IMR-90 (cell line): ENCODE data around the gene GALNT16. TPM values are rescaled to one million over a fixed set of nuclear protein-coding genes. Genes with fewer than 3 reads are reported as not detected.
A peak's percentile ranks its signal among the peaks of the same experiment; 100 is the strongest.

Experiments
- ATAC-seq: fragments of 200-7000 bp; cut with Tn5 transposase; 2 replicates; pipeline ENCODE4 v1.9.1; 2020; ENCODE audit warnings: low read depth, mild to moderate bottlenecking, moderate library complexity
- BruUV-seq: library from RNA; stranded (reverse); fragments of 400-500 nt; replicated peaks from 2 replicates; lab custom pipeline; 2021; lab: Mats Ljungman, UMichigan
- CTCF ChIA-PET: fragments of 300-600 bp; formaldehyde crosslinking; extraction: SDS; loops from one replicate; lab custom pipeline; 2021; ENCODE audit warnings: antibody characterized with exemption; lab: Yijun Ruan, JAX
- POLR2A ChIA-PET: fragments of 300-600 bp; sonication (Branson Sonifier 250); formaldehyde crosslinking; loops from one replicate; lab custom pipeline; 2022; ENCODE audit warnings: antibody characterized with exemption; ENCODE audit not compliant: unreplicated experiment; lab: Charles Lee
- DNase-seq: peaks from one replicate; pipeline ENCODE4 v3.0.0; 2013
- H2AFZ ChIP-seq: replicated peaks from 2 replicates; pipeline ENCODE3; 2013; ENCODE audit warnings: low read length, mild to moderate bottlenecking; ENCODE audit not compliant: poor library complexity
- H2AK5ac ChIP-seq: 2 replicates; pipeline ENCODE4 v1.6.1; 2013; ENCODE audit warnings: low read depth, low read length, inconsistent platforms
- H2AK9ac ChIP-seq: replicated peaks from 2 replicates; pipeline ENCODE3; 2013; ENCODE audit warnings: mild to moderate bottlenecking, low read depth, low read length, moderate library complexity; ENCODE audit not compliant: poor library complexity
- H2BK120ac ChIP-seq: 2 replicates; pipeline ENCODE4 v1.6.1; 2013; ENCODE audit warnings: low read depth, low read length, inconsistent platforms
- H2BK15ac ChIP-seq: 3 replicates; pipeline ENCODE4 v1.6.1; 2013; ENCODE audit warnings: low read depth, low read length, inconsistent platforms
- H2BK20ac ChIP-seq: 2 replicates; pipeline ENCODE4 v1.6.1; 2013; ENCODE audit warnings: low read depth, mild to moderate bottlenecking, inconsistent platforms, low read length, moderate library complexity
- H2BK5ac ChIP-seq: 2 replicates; pipeline ENCODE4 v1.6.1; 2013; ENCODE audit warnings: mild to moderate bottlenecking, low read depth, low read length, inconsistent platforms; ENCODE audit not compliant: poor library complexity, severe bottlenecking
- H3K14ac ChIP-seq: replicated peaks from 2 replicates; pipeline ENCODE4 v1.6.1; 2013; ENCODE audit warnings: low read depth, low read length, inconsistent platforms
- H3K18ac ChIP-seq: 2 replicates; pipeline ENCODE4 v1.6.1; 2013; ENCODE audit warnings: low read depth, low read length, control low read depth
- H3K23ac ChIP-seq: 2 replicates; pipeline ENCODE4 v1.6.1; 2013; ENCODE audit warnings: low read depth, low read length, inconsistent platforms
- H3K27ac ChIP-seq: 2 replicates; pipeline ENCODE4 v1.5.1; 2013; ENCODE audit warnings: mild to moderate bottlenecking, control low read depth, low read length; ENCODE audit not compliant: insufficient read depth
- H3K27me3 ChIP-seq: 2 replicates; pipeline ENCODE4 v1.6.1; 2013; ENCODE audit warnings: low read length; ENCODE audit not compliant: control insufficient read depth, insufficient read depth
- H3K36me3 ChIP-seq: 2 replicates; pipeline ENCODE4 v1.6.1; 2013; ENCODE audit warnings: low read length, mixed read lengths; ENCODE audit not compliant: control insufficient read depth, insufficient read depth
- H3K4ac ChIP-seq: 2 replicates; pipeline ENCODE4 v1.6.1; 2013; ENCODE audit warnings: low read depth, low read length, inconsistent platforms
- H3K4me1 ChIP-seq: 2 replicates; pipeline ENCODE4 v1.6.1; 2013; ENCODE audit warnings: low read length, mixed read lengths; ENCODE audit not compliant: control insufficient read depth, insufficient read depth
- H3K4me2 ChIP-seq: 2 replicates; pipeline ENCODE4 v1.6.1; 2013; ENCODE audit warnings: low read depth, mild to moderate bottlenecking, control low read depth, low read length, moderate library complexity
- H3K4me3 ChIP-seq: 2 replicates; pipeline ENCODE4 v1.5.1; 2013; ENCODE audit warnings: low read depth, mild to moderate bottlenecking, control low read depth, low read length, moderate library complexity; ENCODE audit not compliant: insufficient read depth
- H3K56ac ChIP-seq: 2 replicates; pipeline ENCODE4 v1.6.1; 2013; ENCODE audit warnings: low read length, inconsistent platforms; ENCODE audit not compliant: insufficient read depth; ENCODE audit errors: extremely low read depth
- H3K79me1 ChIP-seq, 2 experiments: 2 replicates each; pipeline ENCODE4 v1.6.1; 2013; ENCODE audit warnings: low read length in 2 of 2, inconsistent platforms in 1 of 2, low read depth in 1 of 2
- H3K9ac ChIP-seq: 2 replicates; pipeline ENCODE4 v1.6.1; 2013; ENCODE audit warnings: low read depth, low read length, control low read depth
- H3K9me1 ChIP-seq: 2 replicates; pipeline ENCODE4 v1.6.1; 2013; ENCODE audit warnings: low read length, inconsistent platforms; ENCODE audit not compliant: insufficient read depth
- H3K9me3 ChIP-seq: 2 replicates; pipeline ENCODE4 v1.6.1; 2013; ENCODE audit warnings: low read length; ENCODE audit not compliant: control insufficient read depth, insufficient read depth
- H4K20me1 ChIP-seq: 2 replicates; pipeline ENCODE4 v1.6.1; 2013; ENCODE audit warnings: low read length, inconsistent platforms; ENCODE audit not compliant: insufficient read depth
- H4K5ac ChIP-seq: 2 replicates; pipeline ENCODE4 v1.6.1; 2013; ENCODE audit warnings: mild to moderate bottlenecking, low read depth, low read length, control low read depth
- H4K8ac ChIP-seq, 2 experiments: 2 replicates each; pipeline ENCODE4 v1.6.1; 2013; ENCODE audit warnings: low read depth in 2 of 2, low read length in 2 of 2, control low read depth in 1 of 2, inconsistent platforms in 1 of 2
- H4K91ac ChIP-seq: 2 replicates; pipeline ENCODE4 v1.6.1; 2013; ENCODE audit warnings: low read depth, low read length, inconsistent platforms; ENCODE audit not compliant: insufficient read depth
- BHLHE40 ChIP-seq: fragments of 150-350 bp; IDR thresholded peaks from 2 replicates; pipeline ENCODE4 v1.6.1; 2016; ENCODE audit warnings: mild to moderate bottlenecking, low read depth, low read length
- CEBPB ChIP-seq: IDR thresholded peaks from 2 replicates; pipeline ENCODE4 v1.6.1; 2012; ENCODE audit warnings: low read depth, low read length, improper control_type of control experiment
- CHD1 ChIP-seq: IDR thresholded peaks from 2 replicates; pipeline ENCODE4 v1.6.1; 2012; ENCODE audit warnings: low read depth, low read length, improper control_type of control experiment
- FOS ChIP-seq: fragments of 150-350 bp; IDR thresholded peaks from 2 replicates; pipeline ENCODE4 v1.6.1; 2016; ENCODE audit warnings: low read depth, low read length
- MAZ ChIP-seq: IDR thresholded peaks from 2 replicates; pipeline ENCODE4 v1.6.1; 2012; ENCODE audit warnings: low read depth, mild to moderate bottlenecking, low read length, improper control_type of control experiment, moderate library complexity, borderline replicate concordance
- MXI1 ChIP-seq: IDR thresholded peaks from 2 replicates; pipeline ENCODE4 v1.6.1; 2012; ENCODE audit warnings: low read depth, mild to moderate bottlenecking, low read length, moderate library complexity, borderline replicate concordance
- NFE2L2 ChIP-seq: fragments of 150-350 bp; IDR thresholded peaks from 2 replicates; pipeline ENCODE4 v1.6.1; 2016; ENCODE audit warnings: low read depth, mild to moderate bottlenecking, low read length
- POLR2A ChIP-seq: IDR thresholded peaks from 2 replicates; pipeline ENCODE4 v1.6.1; 2012; ENCODE audit warnings: mild to moderate bottlenecking, low read depth, low read length
- RAD21 ChIP-seq: IDR thresholded peaks from 2 replicates; pipeline ENCODE4 v1.6.1; 2012; ENCODE audit warnings: low read length, improper control_type of control experiment
- RCOR1 ChIP-seq: IDR thresholded peaks from 2 replicates; pipeline ENCODE4 v1.6.1; 2012; ENCODE audit warnings: mild to moderate bottlenecking, low read length, improper control_type of control experiment; ENCODE audit not compliant: insufficient replicate concordance
- SMC3 ChIP-seq: fragments of 150-350 bp; IDR thresholded peaks from 2 replicates; pipeline ENCODE4 v1.6.1; 2016; ENCODE audit warnings: low read depth, mild to moderate bottlenecking, antibody characterized with exemption, low read length, moderate library complexity
- WGBS, 2 experiments: methylation state at CpG; one replicate each; pipeline versions ENCODE4 v1.1.5 to v1.1.7; 2013; ENCODE audit warnings: missing lambda C conversion rate in 2 of 2; ENCODE audit not compliant: insufficient read length in 1 of 2; ENCODE audit errors: extremely low coverage in 2 of 2; 5-methylcytosine and 5-hydroxymethylcytosine counted together
- dilution Hi-C: fragments of 300-500 bp; cut with HindIII; formaldehyde crosslinking; loops from one replicate; pipeline ENCODE4 v1.14.3; 2018; ENCODE audit warnings: low sequenced_read_pairs; ENCODE audit not compliant: unreplicated experiment
- in situ Hi-C: fragments of 300-500 bp; cut with MboI; formaldehyde crosslinking; loops from 3 replicates; pipeline ENCODE4 v1.14.3; 2019; ENCODE audit warnings: low sequenced_read_pairs, inconsistent platforms, mixed read lengths
- intact Hi-C: fragments of 100-400 bp; cut with micrococcal nuclease; formaldehyde crosslinking; loops from 2 replicates; pipeline ENCODE4 v1.10.0; 2022
- polyA plus RNA-seq, 3 experiments: library from polyadenylated mRNA; depleted of rRNA; stranded (reverse); fragments of >200 nt; gene quantifications; 2 replicates each; pipeline ENCODE4 v1.2.3, GENCODE V29; 2012; ENCODE audit warnings: low replicate concordance in 1 of 3
- total RNA-seq: library from RNA; depleted of rRNA; stranded (reverse); fragments of >200 nt; gene quantifications from 2 replicates; pipeline ENCODE4 v1.2.3, GENCODE V29; 2012
- TF ChIP-seq, protein P1 (sequence below): fragments of 150-350 bp; IDR thresholded peaks from 2 replicates; pipeline ENCODE4 v1.6.1; 2016; ENCODE audit warnings: low read depth, mild to moderate bottlenecking, low read length, moderate library complexity, borderline replicate concordance
- TF ChIP-seq, protein P2 (sequence below): fragments of 150-350 bp; IDR thresholded peaks from 2 replicates; pipeline ENCODE4 v1.6.1; 2017; ENCODE audit warnings: mild to moderate bottlenecking, antibody characterized with exemption, low read length, low read depth

GALNT16 gene
- total and polyA plus RNA-seq, 2 of the 4 experiments (the other 2 are of a cell fraction) = 0.36 to 1.5 TPM

DNA sequence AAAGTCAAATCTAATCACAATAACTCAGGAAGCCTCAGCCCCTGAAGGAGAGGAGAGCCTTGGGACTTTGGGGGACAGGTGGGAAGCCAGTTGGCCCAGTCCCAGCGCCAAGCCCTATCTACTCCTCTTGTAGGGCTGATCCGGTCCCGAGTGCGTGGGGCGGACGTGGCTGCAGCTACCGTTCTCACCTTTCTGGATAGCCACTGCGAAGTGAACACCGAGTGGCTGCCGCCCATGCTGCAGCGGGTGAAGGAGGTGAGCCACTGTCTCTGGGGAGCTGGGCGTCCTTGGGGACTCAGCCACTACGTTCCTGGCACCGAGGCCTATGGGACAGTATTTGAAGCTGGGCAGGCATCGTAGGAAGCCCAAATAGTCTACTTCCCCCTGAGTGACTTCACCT lies 68.4 kb downstream of the GALNT16 start:
- no peak overlapping the region for H4K91ac ChIP-seq
- H3K56ac ChIP-seq = no peak overlapping the region
- no peak overlapping the region for H3K14ac ChIP-seq
- no peaks in the 10 kb centered on the region for H3K4me1 ChIP-seq
- WGBS, 2 experiments = 92% methylated on average over 12 of the region's 15 CpGs; no CpG with 5 or more reads in 1 of the 2 experiments
- no peak overlapping the region for H3K4ac ChIP-seq
- dilution Hi-C loops (no loop called here), in situ Hi-C loops (no loop called here), intact Hi-C loops (no loop called here)
- no peak overlapping the region for H2AK5ac ChIP-seq
- H2AK9ac ChIP-seq = peak overlapping the region; percentile 63
- TF ChIP-seq, protein P1, sequence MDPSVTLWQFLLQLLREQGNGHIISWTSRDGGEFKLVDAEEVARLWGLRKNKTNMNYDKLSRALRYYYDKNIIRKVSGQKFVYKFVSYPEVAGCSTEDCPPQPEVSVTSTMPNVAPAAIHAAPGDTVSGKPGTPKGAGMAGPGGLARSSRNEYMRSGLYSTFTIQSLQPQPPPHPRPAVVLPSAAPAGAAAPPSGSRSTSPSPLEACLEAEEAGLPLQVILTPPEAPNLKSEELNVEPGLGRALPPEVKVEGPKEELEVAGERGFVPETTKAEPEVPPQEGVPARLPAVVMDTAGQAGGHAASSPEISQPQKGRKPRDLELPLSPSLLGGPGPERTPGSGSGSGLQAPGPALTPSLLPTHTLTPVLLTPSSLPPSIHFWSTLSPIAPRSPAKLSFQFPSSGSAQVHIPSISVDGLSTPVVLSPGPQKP = no peak
- TF ChIP-seq MAZ = no peak
- TF ChIP-seq NFE2L2 = no peak
- no peak for TF ChIP-seq POLR2A
- TF ChIP-seq, protein P2, sequence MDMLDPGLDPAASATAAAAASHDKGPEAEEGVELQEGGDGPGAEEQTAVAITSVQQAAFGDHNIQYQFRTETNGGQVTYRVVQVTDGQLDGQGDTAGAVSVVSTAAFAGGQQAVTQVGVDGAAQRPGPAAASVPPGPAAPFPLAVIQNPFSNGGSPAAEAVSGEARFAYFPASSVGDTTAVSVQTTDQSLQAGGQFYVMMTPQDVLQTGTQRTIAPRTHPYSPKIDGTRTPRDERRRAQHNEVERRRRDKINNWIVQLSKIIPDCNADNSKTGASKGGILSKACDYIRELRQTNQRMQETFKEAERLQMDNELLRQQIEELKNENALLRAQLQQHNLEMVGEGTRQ = no peak
- no peak for TF ChIP-seq RAD21
- no peak for TF ChIP-seq FOS
- no peak for TF ChIP-seq CHD1
- no peak for TF ChIP-seq CEBPB
- no peak for TF ChIP-seq MXI1
- TF ChIP-seq RCOR1 = no peak
- TF ChIP-seq SMC3 = no peak
- no peak for TF ChIP-seq BHLHE40
- peaks cover 35% of the 10 kb centered on the region for H3K27me3 ChIP-seq
- H3K9ac ChIP-seq = no peak overlapping the region
- no TSS peak for BruUV-seq
- H2BK5ac ChIP-seq = no peak overlapping the region
- no peak overlapping the region for H2BK15ac ChIP-seq
- H2AFZ ChIP-seq = no peak overlapping the region
- H3K4me3 ChIP-seq = no peak overlapping the region
- no peaks in the 10 kb centered on the region for H3K79me1 ChIP-seq
- H3K9me1 ChIP-seq = no peaks in the 10 kb centered on the region; the same call in 1 of the 2 replicates
- DNase-seq (no peak), ATAC-seq (no peak)
- no peak overlapping the region for H3K23ac ChIP-seq
- ChIA-PET CTCF (no interaction called here), POLR2A (no interaction called here)
- H4K5ac ChIP-seq = no peak overlapping the region
- no peak overlapping the region for H3K4me2 ChIP-seq
- no peaks in the 10 kb centered on the region for H4K20me1 ChIP-seq
- no peak overlapping the region for H3K18ac ChIP-seq
- no peaks in the 10 kb centered on the region for H3K9me3 ChIP-seq
- H3K27ac ChIP-seq = no peak overlapping the region
- H4K8ac ChIP-seq = no peak overlapping the region
- H2BK120ac ChIP-seq = no peak overlapping the region
- no peaks in the 10 kb centered on the region for H3K36me3 ChIP-seq
- no peak overlapping the region for H2BK20ac ChIP-seq
